Measurements from ENCODE around the gene MAZ. TPM values are rescaled to one million over a fixed set of nuclear protein-coding genes. Genes with fewer than 3 reads are reported as not detected.

MAZ gene
- polyA plus RNA-seq, 1 of the 3 experiments (the other 2 are of a cell fraction): 163 TPM

GRCh38 chr16:29842732-29843346 is 36.5 kb downstream of the MAZ start:
- no peaks in the 10 kb centered on the region for H4K20me1 ChIP-seq (ENCODE audit: insufficient read depth)
- H3K9me3 ChIP-seq: no peaks in the 10 kb centered on the region
- no peaks in the 10 kb centered on the region for H3K27me3 ChIP-seq (ENCODE audit: insufficient read depth)
- WGBS (ENCODE audit: low lambda C conversion rate): 100% methylated on average over 1 of the region's 9 CpGs
- ChIA-PET POLR2A (no interaction called here), CTCF (interaction anchor here (1.2 to 1.7 kb wide), 3 partner anchors 10 to 35 kb away, joined by 3 to 6 read pairs (median 5); no protein-coding TSS in a partner anchor)
- H3K4me3 ChIP-seq (ENCODE audit: low read depth in 2 of 2, low read length in 1 of 2): no peak overlapping the region
- peaks cover 31 to 40% of the 10 kb centered on the region in 2 experiments for H3K36me3 ChIP-seq (replicated peaks in 1 of 2; ENCODE audit: control insufficient read depth in 1 of 2, insufficient read depth in 2 of 2, low read length in 1 of 2)
- DNase-seq: no peak
- no peak overlapping the region for H3K9ac ChIP-seq
- no peak overlapping the region for H3K4me2 ChIP-seq
- H3F3A ChIP-seq (replicated peaks; ENCODE audit: insufficient read depth): peaks cover 10% of the 10 kb centered on the region
- H3K4me1 ChIP-seq (ENCODE audit: control insufficient read depth in 1 of 2, insufficient read depth in 2 of 2, low read depth in 1 of 2, low read length in 1 of 2): no peaks in the 10 kb centered on the region
- no peak overlapping the region for H2AFZ ChIP-seq (ENCODE audit: low read depth)
- H3K79me2 ChIP-seq (ENCODE audit: insufficient read depth): no peaks in the 10 kb centered on the region
- TF ChIP-seq CTCF (IDR thresholded peaks at IDR 0.05): no peak
- TF ChIP-seq POLR2AphosphoS5 (IDR thresholded peaks at IDR 0.05; ENCODE audit: low read depth, low read length): no peak
- no peak for TF ChIP-seq USF2 (IDR thresholded peaks at IDR 0.05; ENCODE audit: borderline replicate concordance, low read depth, low read length)
- TF ChIP-seq GABPA (IDR thresholded peaks at IDR 0.05; ENCODE audit: low read depth): no peak
- no peak for TF ChIP-seq RAD21 (IDR thresholded peaks at IDR 0.05; ENCODE audit: low read length)
- no peak for TF ChIP-seq FOXJ3 (CRISPR knock-in tag; IDR thresholded peaks at IDR 0.05)
- no peak for TF ChIP-seq MXI1 (IDR thresholded peaks at IDR 0.05; ENCODE audit: low read depth, low read length)
- TF ChIP-seq TEAD4 (IDR thresholded peaks at IDR 0.05; ENCODE audit: borderline replicate concordance, insufficient read depth): no peak
- TF ChIP-seq GATA2 (CRISPR knock-in tag; IDR thresholded peaks at IDR 0.05): no peak
- TF ChIP-seq TCF12 (IDR thresholded peaks at IDR 0.05): no peak
- no peak for TF ChIP-seq EP300 (IDR thresholded peaks at IDR 0.05; ENCODE audit: borderline replicate concordance in 1 of 2, low read depth in 1 of 2, low read length in 1 of 2)
- TF ChIP-seq EZH2phosphoT487 (IDR thresholded peaks at IDR 0.05; ENCODE audit: borderline replicate concordance, low read depth): no peak
- no peak for TF ChIP-seq SIN3A (IDR thresholded peaks at IDR 0.05; ENCODE audit: borderline replicate concordance, low read depth, low read length)
- no peak for TF ChIP-seq REST (IDR thresholded peaks at IDR 0.05; ENCODE audit: low read depth, low read length)
- TF ChIP-seq ELF1 (IDR thresholded peaks at IDR 0.05): no peak
- no peak for TF ChIP-seq SMC3 (IDR thresholded peaks at IDR 0.05; ENCODE audit: low read depth, low read length)
- no peak for TF ChIP-seq NFIC (IDR thresholded peaks at IDR 0.05; ENCODE audit: borderline replicate concordance)
- no peak for TF ChIP-seq MAX (IDR thresholded peaks at IDR 0.05; ENCODE audit: low read depth)
- no peak for TF ChIP-seq ZBTB33 (IDR thresholded peaks at IDR 0.05; ENCODE audit: borderline replicate concordance, low read depth)
- no peaks in the 10 kb centered on the region for H3K9me2 ChIP-seq
- no peak overlapping the region for H3K27ac ChIP-seq (ENCODE audit: low read depth in 2 of 2, low read length in 1 of 2)
